NCI-H2227 (cell line): ENCODE measurements around the gene OR6X1.

Experiments
- DNase-seq: peaks from one replicate; lab custom pipeline; 2025; ENCODE audit not compliant: unreplicated experiment; lab: John Stamatoyannopoulos, UW

The OR6X1 gene, protein sequence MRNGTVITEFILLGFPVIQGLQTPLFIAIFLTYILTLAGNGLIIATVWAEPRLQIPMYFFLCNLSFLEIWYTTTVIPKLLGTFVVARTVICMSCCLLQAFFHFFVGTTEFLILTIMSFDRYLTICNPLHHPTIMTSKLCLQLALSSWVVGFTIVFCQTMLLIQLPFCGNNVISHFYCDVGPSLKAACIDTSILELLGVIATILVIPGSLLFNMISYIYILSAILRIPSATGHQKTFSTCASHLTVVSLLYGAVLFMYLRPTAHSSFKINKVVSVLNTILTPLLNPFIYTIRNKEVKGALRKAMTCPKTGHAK

DNA sequence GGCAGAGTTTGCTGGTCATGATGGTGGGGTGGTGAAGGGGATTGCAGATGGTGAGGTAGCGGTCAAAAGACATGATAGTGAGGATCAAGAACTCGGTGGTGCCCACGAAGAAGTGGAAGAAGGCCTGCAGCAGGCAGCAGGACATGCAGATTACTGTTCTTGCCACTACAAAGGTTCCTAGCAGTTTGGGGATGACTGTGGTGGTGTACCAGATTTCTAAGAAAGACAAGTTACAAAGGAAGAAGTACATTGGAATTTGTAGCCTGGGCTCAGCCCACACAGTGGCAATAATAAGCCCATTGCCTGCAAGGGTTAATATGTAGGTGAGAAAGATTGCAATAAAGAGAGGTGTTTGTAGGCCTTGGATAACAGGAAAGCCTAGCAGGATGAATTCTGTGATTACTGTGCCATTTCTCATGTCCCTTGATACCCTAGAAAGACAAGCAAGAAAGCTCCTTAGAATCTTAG, at the start of gene OR6X1:
OR6X1 (minus strand) TSS at position 418 of the 468 bp plus-strand sequence; CDS start at position 418, 0 bp downstream.
- no peak for DNase-seq

DNA sequence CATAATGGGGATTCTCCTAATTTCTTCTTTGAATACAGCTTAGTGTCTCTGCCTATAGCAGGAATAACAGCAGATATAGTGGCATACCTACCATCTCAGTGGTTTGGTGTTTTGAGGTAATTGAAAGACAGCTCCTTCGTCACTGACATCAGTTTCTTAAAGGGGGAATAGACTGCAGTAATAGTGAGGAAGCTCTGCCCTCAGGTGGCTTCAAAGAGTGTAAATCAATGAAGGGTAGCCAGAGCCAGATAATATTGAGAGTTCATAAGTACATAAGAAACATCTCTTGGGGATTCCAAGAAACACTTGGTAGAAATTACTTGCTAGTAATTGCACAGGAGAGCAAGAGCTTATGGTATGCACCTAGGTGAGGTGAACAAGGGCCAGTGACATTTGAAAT, 47.4 kb upstream of the OR6X1 start:
- no peak for DNase-seq

DNA sequence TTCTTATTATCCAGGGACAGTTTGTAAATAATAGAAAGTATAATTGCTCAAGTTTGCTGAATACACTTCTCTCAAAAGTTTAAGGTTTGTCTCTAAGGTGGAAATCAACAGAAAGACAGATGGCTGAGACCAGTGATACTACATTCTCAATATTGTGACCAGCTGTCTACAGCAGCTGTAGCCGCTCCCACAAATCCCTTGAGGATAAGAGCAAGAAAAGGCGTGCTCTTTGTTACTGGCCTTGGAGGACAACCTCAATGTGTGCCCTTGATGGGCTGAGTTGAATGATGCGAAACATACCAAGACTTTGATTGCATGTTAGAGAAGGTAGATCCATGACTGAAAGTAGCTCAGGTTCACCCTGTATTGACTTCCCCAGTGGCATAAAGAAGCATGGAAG, 45.7 kb upstream of the OR6X1 start:
- no peak for DNase-seq

DNA sequence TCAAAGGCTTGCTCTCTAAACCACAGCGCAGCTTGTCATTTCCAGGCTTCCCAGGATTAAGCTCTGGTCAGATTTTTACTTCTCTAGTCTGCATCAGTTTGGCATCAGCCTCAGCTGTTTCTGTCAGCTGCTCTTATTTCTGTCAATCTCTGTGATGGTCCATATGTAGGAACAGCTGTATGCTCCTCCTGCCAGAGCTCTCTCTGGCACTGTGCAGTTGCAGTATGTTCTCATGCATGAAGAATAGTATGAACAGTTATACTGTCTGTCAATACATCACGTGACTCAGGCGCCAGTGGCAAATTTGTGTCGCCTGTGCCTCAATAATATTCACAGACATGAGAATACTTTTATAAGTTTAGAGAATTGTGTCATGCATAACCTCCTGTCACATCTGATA, 45.1 kb upstream of the OR6X1 start:
- no peak for DNase-seq

DNA sequence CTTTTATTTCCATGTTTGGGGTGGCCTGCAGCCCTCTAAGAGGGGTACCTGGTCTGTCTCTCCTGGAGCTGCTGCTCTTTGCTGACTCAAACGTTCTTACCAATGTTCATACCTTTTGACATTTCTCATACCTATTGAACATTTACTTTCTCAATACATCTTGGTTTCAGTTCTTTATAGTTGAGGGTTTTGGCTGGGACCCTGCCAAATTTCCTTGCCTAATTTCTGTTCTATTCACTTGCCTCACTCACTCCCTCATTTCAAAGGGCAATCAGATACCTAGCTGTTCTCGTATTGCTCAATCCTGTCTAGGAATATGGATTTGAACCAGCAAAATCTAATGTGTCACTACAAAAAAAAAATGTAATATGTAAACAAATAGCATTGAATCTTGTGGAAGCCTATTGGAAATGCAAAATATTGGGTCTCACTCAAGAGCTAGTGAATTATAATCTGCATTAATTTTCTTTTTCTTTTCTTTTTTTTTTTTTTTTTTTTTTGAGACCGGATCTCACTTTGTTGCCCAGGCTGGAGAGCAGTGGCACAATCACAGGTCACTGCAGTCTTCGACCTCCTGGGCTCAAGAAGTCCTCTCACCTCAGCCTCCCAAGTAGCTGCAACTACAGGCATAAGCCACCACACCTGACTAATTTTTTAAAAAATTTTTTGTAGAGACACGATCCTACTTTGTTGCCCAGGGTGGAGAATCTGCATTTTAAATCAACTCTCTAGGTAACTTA, 44.4 kb upstream of the OR6X1 start:
- DNase-seq: no peak

DNA sequence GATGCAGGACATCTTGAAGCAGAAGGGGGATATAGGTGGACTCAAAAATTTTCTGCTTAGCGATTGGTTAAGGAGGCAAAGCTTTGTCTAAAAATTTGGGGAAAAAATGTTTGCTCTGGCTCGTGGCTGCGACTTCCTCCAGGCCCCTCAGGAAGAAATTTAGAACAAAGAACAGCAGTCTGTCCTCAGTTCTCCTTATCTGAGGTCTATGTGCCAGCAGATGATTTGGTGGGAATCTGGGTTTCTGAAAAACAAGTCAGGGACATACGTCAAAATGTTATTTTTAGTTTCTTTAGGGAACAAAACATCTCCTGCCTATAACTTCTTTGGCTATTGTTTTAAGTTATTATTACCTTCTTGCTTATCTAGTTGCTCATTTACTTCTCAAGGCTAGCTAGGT, 43.8 kb upstream of the OR6X1 start:
- no peak for DNase-seq

DNA sequence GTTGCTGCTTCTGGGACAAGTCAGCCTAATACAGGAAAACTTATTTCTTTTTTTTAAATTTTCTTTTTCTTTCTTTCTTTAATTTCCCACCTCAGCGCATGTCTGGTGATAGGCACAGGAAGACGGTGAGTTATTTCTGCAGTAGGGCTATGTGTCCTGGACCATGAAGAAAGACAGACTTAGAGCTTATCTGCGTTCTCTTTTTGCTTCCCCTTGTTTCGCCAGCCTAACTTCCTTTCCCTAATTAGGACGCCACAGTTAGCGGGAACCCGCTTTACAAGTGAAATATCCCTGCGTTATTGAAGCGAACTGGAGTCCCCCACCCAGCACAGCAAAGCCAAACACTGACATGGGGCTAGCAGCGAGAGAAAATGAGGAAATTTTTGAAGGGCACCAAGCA, 43.2 kb upstream of the OR6X1 start:
- DNase-seq: no peak

DNA sequence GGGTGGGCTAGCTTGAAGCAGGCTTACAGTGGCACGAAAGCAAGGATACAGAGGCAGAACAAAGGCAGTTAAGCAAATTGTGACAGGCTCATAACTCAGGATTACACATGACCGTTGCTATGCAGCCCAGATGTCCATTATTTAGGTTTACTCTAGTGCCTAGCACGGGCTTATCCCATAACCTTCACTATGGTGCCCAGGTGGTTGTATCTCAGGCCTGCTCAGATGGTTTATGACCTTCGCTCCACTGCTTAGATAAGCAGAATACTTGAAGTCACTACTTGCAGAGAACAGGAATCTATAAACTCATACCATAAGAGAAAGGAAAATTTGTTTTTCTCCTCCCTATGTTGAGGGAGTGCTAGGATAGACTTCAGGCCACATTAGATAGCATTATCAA, 42.8 kb upstream of the OR6X1 start:
- DNase-seq: no peak

DNA sequence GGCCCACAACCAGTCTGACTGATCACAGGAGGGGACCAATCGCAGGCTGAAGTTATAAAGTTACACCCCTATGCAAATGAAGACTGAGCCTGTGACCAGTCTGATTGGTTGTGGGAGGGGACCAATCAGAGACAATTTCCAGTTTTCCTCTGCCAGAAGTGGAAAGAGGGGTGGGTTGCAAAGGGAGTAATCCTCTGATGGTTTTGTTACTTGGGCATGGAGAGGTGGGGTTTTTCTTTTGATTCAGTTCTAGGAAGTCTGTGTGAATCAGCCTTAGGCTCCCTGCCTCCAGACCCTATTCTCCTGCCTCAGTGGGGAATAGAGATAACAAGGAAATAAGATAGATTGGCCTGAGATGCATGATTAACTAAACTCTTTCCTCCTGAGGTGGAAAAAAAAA, 41.9 kb upstream of the OR6X1 start:
- no peak for DNase-seq

DNA sequence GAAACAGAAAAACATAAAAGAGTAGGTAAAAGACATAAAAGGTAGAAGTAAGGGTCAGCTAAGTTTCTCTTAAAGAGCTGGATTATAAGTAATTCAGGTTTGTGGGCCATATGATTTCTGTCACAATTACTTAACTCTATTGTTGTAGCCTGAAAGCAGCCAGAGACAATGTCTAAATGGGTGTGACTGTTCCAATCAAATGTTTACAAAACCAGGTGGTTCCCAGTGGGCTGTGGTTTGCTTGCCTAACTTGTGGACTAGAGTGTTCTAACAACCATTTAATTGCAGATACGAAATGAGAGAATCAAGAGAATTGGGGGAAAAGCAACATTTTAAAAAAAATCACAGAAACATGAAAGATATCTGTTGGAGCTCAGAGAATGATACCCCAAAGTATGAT, 29.2 kb upstream of the OR6X1 start:
- no peak for DNase-seq

DNA sequence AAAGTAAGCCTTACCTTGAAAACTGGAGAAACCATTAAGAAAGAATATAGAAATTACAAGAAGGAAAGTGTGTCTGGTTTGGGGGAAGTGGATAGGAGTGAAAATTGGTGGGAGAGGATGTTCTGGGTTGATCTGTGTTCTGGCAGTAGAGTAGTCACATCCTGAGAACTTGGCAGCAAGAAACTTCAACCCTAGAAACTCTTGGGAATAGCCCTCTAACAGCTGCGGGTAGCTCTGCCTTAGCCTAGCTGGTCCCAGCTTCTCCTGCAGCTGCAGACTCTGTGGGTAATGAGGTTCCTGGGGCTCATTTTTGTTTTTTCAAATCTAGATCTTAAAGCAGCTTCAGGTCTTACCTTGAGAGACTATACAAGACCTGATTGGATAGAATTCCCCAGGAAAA, 24.2 kb upstream of the OR6X1 start:
- DNase-seq: no peak

DNA sequence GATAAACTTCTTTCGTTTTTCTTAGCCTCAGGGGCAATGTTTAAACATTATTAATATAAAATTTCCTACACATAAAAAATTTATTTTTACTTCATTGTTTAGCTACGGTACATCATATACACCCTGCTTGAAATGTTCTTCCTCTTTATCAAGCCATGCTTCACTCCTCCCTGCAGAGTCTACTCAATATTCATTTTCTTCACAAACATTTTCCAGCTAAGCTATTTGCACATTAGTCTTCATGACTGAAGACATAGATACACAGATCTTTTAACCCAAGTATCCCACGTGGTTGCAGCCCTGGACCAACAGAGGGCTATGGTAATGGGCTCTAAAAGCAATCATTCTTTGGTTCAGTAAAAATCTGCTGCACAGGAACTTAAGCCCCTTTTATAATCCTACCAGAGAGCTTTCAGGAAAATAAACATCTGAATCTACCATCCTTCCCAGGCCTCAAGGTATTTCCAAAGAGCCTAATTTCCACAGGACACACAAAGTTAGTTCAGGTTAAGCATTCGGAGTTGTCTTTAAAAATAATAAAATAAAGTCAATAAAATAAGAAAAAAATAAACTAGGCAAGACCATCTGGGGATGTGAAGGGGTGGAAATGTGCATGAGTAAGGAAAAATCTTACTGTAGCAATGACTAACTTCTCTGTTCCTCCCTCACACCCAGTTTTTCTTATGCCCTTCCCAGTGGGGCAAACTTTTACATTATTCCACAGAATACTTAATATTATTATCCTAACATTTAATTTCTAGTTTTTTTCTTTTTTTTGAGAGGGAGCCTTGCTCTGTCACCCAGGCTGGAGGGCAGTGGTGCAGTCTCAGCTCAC, 21.6 kb upstream of the OR6X1 start:
- DNase-seq: no peak

DNA sequence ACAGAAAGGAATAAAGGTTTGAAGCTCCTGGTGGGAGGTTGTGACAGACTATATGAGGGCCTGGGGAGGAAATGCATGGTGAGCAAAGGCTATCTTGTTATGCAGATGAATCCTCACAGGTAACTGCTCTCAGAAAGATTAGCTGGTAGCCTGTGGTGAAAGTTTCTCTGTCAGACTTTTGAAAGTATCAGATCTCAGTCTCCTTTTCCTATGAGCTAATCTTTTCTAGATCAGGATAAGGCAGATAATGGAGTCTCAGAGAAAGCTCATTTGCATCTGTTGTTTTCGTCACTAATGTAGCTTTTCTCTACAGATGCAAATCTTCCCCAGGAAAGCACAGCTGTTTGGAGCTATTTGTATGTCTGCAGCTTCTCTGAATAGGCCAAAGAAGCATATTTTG, 21.0 kb upstream of the OR6X1 start:
- DNase-seq: no peak

DNA sequence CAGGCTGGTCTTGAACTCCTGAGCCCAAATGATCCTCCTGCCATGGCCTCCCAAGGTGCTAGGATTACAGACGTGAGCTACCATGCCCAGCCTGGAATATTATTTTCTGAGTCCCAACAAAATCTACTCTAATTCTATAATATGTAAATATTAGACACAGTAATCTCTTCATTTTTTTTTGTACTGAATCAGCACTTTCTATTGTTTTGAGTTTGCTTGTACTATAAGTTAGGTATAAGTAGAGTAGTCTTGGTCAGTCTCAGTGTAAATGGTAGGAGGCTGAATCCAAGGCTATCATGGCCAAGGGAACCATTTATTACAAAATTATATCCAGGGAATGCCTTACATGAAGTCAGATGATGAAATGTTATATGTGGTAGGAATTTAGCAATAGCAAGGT, 19.6 kb upstream of the OR6X1 start:
- no peak for DNase-seq

DNA sequence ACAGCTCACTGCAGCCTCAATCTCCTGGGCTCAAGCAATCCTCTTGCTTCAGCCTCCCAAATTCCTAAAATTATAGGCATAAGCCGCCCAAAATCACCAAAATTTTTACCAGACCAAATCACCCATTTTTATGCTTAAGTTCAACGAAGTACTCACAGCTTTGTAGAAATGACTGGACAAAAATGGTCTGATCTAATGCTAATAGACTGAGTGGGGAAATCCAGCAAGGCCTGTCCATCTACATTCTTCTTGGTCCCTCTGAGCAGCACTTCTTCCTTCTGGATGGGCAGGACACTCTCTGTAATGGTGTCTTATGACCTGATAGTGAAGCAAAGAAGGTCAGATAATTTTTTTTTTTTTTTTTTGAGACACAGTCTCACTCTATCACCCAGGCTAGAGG, 18.7 kb upstream of the OR6X1 start:
- no peak for DNase-seq

DNA sequence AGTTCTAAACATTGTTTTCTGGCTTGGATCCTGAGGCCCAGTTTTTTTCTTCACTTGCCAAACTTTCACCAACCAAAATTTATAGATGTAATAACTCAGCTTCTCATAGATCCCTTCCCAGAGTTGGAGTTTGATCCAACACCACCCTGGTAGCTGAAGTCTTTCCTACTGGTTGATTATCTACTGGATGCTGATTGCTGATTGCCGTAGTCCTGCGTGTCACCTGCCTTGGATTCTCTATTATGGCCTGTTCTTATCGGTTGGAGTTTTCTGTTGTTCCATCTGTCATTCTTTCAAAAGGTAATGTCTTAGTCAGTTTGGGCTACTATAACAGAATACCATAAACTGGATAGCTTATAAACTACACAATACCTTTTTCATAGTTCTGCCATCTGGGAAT, 17.3 kb upstream of the OR6X1 start:
- no peak for DNase-seq

DNA sequence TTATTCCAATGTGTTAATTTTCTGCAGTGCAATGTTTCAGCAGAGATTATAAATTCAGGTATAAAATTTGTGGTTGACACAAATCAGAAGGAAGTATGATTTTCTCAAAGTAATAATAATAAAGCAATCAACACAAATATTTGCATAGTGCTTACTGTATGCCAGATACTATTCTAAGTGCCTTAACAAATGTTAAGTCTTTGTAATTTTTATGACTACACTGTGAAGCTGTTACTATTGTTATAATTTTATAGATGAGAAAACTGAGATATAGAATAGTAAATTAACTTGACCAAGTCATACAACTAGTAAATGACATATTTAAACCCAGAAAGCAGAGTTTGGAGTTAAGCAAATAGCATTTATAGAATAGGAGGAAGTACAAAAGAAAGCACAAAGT, 16.4 kb upstream of the OR6X1 start:
- DNase-seq: no peak

DNA sequence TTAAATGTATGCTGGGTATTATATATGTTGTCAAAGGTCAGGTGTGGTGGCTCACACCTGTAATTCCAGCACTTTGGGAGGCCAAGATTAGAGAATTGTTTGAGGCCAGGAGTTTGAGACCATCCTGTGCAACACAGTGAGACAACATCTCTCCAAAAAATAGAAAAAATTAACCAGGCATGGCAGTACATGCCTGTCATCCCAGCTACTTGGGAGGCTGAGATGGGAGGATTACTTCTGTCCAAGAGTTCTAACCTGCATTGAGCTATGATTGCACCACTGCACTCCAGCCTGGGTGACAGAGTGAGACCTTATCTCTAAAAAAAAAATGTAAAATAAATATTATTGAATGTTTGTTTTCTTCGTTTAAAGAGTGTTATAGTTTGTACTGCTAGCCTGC, 11.3 kb upstream of the OR6X1 start:
- no peak for DNase-seq

DNA sequence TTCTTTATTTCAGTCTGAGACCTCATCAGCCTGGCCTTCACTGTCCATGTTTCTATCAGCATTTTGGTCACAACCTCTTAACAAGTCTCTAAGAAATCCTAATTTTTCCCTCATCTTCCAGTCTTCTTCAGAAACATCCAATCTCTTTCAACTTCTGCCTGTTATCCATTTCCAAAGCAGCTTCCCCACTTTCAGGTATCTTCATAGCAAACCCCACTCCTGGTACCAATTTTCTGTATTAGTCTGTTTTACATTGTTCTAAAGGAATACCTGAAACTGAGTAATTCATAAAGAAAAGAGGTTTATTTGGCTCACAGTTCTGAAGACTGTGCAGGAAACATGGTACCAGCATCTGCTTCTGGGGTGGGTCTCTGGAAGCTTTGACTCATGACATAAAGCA, 8.1 kb upstream of the OR6X1 start:
- no peak for DNase-seq

DNA sequence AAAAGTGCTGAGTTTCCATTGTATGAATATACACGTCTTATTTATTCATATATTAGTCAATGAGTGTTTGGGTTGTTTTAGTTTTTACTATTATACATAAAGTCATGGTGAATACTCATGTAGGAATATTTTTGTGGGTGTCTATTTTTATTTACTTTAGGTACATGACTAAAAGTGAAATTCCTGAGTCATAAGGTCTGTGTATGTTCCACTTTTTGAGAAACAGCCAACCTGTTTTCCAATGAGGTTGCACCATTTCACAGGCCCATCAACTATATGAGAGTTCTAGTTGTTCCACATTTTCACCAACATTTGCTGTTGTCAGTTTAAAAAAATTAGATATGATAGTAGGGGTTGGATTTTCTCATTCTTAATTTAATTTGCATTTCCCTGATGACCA, 6.6 kb upstream of the OR6X1 start:
- DNase-seq: no peak

DNA sequence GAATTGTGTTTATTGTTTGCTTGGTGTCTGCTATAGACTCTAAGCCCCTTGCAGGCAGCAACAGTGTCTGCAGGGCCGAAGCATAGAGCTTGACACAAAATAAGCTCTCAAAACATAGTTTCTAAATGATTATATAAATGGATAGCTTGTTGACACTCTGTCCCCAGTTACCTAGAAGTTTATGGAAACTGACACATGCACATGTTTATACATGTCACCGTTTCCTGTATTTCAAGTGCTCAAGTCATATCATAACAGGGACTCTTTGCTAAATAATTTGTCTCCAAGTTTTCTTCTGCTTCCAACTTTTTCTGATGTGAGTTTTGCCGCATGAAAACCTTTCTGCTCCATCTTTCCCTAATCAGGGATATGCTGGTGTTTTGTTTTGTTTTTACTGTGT, 3.7 kb upstream of the OR6X1 start:
- no peak for DNase-seq

DNA sequence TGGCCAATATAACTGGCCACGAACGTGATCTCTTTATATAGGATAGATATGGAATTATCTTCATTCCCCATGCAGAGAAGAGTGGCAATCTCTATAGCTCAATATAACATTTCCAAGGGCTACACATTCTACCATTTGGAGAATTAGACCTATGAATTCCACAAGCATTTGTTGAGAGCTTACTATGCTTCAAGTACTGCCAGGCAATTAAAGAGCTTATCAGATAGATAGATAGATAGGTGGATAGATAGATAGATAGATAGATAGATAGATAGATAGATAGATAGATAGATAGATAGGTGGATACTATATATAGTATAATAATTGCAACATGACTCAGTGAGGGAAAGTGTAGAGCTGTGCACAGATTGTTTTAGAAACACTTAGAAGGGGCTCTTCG, 1.5 kb upstream of the OR6X1 start:
- no peak for DNase-seq
